Left ventricle myocardium superior (tissue), 1 donor: ENCODE measurements around the gene RNF175. TPM values are rescaled to one million over a fixed set of nuclear protein-coding genes. Genes with fewer than 3 reads are reported as not detected.

Experiments used
- ATAC-seq: fragments of 200-7000 bp; cut with Tn5 transposase; one replicate; pipeline ENCODE4 v1.9.1; 2020; ENCODE audit warnings: mild to moderate bottlenecking, moderate library complexity
- DNase-seq: peaks from one replicate; pipeline ENCODE4 v3.0.0-alpha.2; 2020
- intact Hi-C: fragments of 100-400 bp; cut with micrococcal nuclease; formaldehyde crosslinking; loops from one replicate; pipeline ENCODE4 v1.11.0; 2022
- long read RNA-seq: library from polyadenylated mRNA; unstranded; transcript quantifications from one replicate; pipeline ENCODE4 v2.0.0, GENCODE V29; 2021
- total RNA-seq: library from RNA; stranded (reverse); fragmentation: NEBNext Ultra II Directional; extraction: Animal tissue kit (Norgen Biotek cat#: 25700); gene quantifications from one replicate; pipeline ENCODE4 v1.2.1, GENCODE V29; 2021
- donor health status: DM: no; HTN: yes; CAD: no; lungs with severe emphysema.

The RNF175 gene
- 0.20 TPM for total RNA-seq
- long read RNA-seq: 0 reads

- peak; percentile 34 for DNase-seq
- ATAC-seq: peak; percentile 59
- intact Hi-C loops: loop anchor here (10.0 kb wide), 1 partner anchor 125 kb away; no protein-coding TSS in a partner anchor
Measured at GRCh38 chr4:153759407-153760316, at the start of gene RNF175. Gene RNF175, minus strand, starts transcription at chr4:153760024. Its CDS starts 162 bp downstream, at chr4:153759862.

GRCh38 chr4:153809307-153809706, 49.5 kb upstream of the RNF175 start:
- intact Hi-C loops: no loop called here
- no peak for ATAC-seq
- no peak for DNase-seq

- no peak for DNase-seq
- ATAC-seq: no peak
- intact Hi-C loops: no loop called here
Measured at GRCh38 chr4:153808175-153808574, 48.4 kb upstream of the RNF175 start.

DNA sequence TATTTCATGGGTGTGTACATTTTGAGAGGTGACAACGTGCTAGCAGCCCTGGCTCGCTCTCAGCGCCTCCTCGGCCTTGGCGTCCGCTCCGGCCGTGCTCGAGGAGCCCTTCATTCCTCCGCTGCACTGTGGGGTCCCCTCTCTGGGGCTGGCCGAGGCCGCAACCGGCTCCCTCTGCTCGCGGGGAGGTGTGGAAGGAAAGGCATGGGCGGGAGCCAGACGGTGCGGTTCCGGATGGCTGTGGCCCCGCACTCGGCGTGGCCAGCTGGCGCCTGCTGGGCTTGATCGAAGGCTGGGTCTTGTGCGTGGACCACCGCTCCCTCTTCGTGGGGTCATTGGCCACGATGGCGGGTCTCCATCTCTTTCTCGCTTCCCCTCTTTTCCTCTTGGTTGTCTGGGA, 46.2 kb upstream of the RNF175 start:
- ATAC-seq (no peak), DNase-seq (no peak)

DNA sequence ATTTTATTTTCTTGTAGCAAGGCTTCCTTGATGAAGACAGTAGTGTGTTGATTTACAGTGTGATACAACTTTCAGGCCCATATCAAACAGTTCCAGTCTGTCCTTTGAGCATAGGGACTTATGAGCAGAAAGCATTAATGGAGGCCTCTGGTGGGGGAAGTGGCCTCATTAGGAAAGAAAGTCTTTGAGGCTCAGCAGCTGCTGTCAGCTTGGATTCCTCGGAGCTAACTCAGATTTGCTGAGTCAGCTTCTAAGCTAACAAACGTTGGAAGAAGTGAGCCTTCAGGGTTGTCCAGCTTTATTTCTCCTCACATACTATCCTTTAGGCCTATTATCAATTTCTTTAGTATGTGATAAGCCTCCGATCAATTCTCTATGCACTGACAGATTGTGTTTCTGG, 44.9 kb upstream of the RNF175 start:
- intact Hi-C loops: no loop called here
- no peak for ATAC-seq
- DNase-seq: no peak

More for the DNA sequence above, 46.2 kb upstream of the RNF175 start:
- intact Hi-C loops: no loop called here

- no peak for ATAC-seq
- no peak for DNase-seq
- intact Hi-C loops: no loop called here
Measured at GRCh38 chr4:153799694-153800074, 39.9 kb upstream of the RNF175 start.

DNA sequence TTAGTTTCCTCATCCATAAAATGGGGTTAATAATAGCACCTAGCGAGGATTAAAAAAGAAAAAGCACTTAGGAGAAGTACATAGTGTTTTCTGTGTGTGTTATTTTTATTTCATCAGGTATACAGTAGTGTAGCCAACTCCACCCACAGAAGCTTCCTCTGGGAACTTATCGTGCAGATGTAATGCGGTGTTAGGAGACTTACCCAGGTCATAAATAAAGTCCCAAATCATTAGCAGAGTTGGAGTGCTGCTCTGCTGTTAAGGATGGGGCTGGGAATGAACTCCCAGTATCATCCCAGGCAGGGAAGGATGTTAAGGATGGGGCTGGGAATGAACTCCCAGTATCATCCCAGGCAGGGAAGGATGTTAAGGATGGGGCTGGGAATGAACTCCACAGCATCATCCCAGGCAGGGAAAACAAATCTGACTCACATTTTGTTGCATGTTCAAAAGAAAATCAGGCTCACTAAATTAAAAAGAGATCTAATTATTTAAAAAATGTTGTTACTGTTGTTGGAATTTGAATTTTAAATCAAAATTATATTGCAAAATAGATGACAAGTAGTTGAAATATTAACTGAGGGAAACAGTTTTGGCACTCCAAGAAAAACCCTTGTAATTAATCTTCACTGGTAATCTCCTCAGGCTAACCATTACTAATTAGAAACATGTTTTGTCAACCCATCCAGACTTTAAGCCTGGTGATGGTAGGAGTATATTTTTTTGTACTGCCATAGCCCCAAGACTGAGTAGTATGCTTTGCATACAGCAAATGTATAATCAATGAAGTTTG, 39.3 kb upstream of the RNF175 start:
- intact Hi-C loops: no loop called here
- ATAC-seq (no peak), DNase-seq (no peak)

GRCh38 chr4:153798420-153798819, 38.6 kb upstream of the RNF175 start:
- ATAC-seq: peak; percentile 15
- intact Hi-C loops: no loop called here
- no peak for DNase-seq

- DNase-seq: no peak
- no peak for ATAC-seq
- intact Hi-C loops: no loop called here
Measured at GRCh38 chr4:153794006-153794405, 34.2 kb upstream of the RNF175 start.

DNA sequence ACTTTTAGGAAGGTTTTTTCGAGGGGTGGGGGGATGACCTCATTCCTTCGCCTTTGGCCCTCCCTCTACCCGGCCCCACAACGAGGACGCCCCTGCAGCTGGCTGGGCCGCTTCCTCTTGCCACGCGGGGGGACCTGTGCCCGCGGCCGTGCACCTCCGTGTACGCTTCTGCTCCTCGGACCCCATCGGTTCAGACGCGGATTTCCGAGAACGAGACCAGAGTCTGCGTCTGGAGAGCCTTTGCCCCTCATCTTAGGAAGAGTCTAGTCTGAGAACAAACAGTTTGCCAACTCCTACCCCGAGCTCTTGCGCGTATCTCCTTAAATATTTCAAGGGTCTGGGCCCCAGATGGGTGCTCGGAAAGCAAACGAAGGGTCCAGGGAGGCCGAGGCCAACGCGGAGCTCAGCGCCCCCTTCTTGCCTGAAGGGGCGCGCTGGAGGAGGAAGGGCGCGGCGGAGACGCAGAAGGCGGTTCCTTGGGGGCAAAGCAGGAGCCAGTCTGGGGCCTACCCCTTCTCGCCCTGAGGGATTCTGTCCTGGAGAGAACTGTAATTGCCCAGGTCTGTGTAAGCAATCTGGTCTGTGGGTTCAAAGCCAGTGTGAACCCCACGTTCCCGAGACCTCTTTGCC, 32.9 kb upstream of the RNF175 start:
- intact Hi-C loops: no loop called here
- no peak for DNase-seq
- no peak for ATAC-seq

DNA sequence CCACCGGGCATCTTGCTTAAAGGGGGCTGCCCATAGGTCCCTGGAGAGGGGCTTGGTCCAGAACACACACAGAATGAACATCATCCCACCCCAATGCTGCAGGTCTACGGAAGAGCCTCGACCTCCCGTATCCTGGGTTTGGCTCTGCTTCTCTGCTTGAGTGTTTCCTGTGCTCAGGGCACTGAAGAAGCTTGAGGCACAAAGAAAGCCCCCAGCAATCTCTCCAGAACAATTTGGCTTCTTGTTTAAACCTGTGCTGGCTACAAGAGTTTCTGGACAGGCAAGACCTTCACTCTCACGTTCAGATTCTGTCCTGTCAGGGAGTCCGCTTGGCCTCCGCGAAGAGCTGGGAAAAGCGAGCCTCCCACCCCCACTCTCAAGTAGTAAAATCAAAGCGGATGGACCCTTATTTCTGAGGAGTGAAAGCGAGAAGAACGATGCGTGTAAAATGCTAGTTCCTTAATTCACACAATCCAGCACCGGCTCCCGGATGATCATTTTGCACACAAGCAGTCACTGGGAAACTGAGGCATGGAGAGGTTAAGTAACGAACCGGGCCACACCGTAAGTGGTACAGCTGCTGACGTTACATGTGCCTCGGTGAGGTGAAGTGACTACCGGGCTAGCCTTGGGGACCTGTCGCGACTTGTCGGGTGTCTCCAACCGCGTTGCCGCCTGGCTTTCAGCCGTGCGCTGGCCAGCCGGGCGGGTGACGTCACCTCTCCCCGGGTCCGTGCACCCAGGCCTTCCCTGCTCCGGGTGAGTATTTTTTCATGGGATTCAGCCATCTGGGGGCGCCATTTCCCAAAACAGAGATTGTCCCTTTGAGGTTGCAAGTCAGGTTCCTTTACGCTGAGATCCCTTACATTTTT, 32.2 kb upstream of the RNF175 start:
- ATAC-seq (peak; percentile 25), DNase-seq (peak; percentile 46)
- intact Hi-C loops: no loop called here

DNA sequence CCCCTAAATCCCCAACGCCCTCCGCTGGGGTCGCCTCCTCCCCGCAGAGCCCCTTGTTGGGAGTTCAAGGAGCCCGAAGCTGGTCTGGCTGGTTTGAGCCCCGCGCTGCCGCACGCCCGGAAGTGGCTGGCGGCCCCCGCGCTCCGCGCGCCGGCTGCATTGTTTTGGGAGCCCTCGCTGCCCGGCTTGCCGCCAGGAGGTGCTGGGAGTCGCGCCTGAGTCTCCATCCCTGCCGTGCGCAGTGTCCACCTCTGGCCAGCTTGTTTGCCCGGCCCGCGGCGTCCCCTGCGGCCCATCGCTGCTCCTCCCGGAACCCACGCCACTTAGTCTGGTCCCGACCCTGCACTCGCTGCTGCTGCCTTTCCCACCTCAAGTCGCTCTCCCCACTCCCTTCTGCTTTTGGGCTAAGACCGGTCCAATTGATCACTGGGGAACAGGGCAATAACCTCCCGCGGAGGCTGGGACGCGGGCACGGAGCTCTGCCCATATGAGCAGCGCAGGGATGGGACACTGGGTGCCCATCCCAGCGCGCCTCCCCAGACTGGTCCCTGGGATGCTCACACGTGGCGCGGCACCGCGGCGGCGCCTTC, 31.2 kb upstream of the RNF175 start:
- DNase-seq: peak; percentile 51
- ATAC-seq: peak; percentile 19
- intact Hi-C loops: no loop called here

GRCh38 chr4:153790500-153790865, 30.7 kb upstream of the RNF175 start:
- DNase-seq: no peak
- no peak for ATAC-seq
- intact Hi-C loops: no loop called here

DNA sequence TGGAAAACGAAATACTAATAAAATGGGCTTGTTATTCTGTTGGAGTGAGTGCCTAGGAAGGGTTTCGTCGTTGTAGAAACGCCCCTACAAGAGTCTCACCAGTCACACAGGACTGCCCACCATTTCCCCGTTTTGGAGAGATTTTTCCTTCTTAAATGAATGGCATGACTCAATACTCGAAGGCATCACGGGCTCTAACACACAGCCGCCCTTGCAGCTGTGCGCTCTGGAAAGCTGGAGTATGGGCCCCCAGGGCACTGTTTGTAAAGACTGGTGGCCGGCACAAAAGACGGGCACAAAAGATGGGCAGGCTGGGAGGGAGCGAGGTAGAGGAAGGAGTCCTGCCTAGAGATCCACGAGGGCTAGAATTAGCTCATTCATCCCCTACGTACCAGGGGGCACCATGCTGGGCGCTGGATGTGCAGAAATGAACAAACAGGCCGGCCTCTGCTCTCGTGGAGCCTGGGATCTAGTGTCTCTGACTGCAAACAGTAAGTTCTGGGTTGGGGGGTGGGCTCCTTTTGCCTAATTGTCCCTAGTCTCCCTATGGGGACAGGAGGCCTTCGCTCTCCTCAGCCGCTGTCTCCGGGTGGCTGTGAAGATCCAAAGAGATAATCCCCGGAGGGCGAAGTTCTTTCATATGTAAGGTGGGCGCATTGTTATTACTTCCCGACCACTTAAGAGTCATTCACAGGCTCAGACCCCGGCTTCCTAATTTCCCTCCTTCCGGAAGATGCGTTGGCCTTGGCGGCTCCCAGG, 30.1 kb upstream of the RNF175 start:
- ATAC-seq (no peak), DNase-seq (no peak)
- intact Hi-C loops: no loop called here

GRCh38 chr4:153788413-153789276, 28.8 kb upstream of the RNF175 start, which contains the start of gene SFRP2:
Gene SFRP2, minus strand, starts transcription at chr4:153789083. Its CDS starts 248 bp downstream, at chr4:153788835.
- ATAC-seq: no peak
- intact Hi-C loops: no loop called here
- no peak for DNase-seq

GRCh38 chr4:153788051-153788412, 28.2 kb upstream of the RNF175 start:
- DNase-seq (no peak), ATAC-seq (no peak)
- intact Hi-C loops: no loop called here

GRCh38 chr4:153787575-153787974, 27.8 kb upstream of the RNF175 start:
- intact Hi-C loops: no loop called here
- no peak for DNase-seq
- no peak for ATAC-seq
